ACC112 (cell line): ENCODE data around the gene POMZP3.
A peak's percentile ranks its signal among the peaks of the same experiment; 100 is the strongest.
"Not testable (repeated sequence)": the region's sequence is repeated elsewhere in the genome, so short reads cannot be mapped to it uniquely, and the experiment has no call there.

Experiments used
- H2AFZ ChIP-seq: fragments of 200-600 bp; sonication (generic); one replicate; pipeline ENCODE4 v1.6.0; 2017; ENCODE audit warnings: antibody characterized with exemption, low read length; ENCODE audit not compliant: unreplicated experiment
- H3K27ac ChIP-seq: fragments of 200-600 bp; sonication (generic); 2 replicates; pipeline ENCODE4 v1.5.1; 2014; ENCODE audit warnings: low read depth, mild to moderate bottlenecking, antibody characterized with exemption, low read length, moderate library complexity
- H3K27me3 ChIP-seq: fragments of 200-600 bp; sonication (generic); 2 replicates; pipeline ENCODE4 v1.6.1; 2014; ENCODE audit warnings: mild to moderate bottlenecking, antibody characterized with exemption, low read length, moderate library complexity, mixed read lengths; ENCODE audit not compliant: insufficient read depth
- H3K36me3 ChIP-seq: fragments of 200-600 bp; sonication (generic); 2 replicates; pipeline ENCODE4 v1.6.1; 2016; ENCODE audit warnings: mild to moderate bottlenecking, antibody characterized with exemption, low read length, moderate library complexity, mixed read lengths; ENCODE audit not compliant: insufficient read depth
- H3K4me1 ChIP-seq: fragments of 200-600 bp; sonication (generic); one replicate; pipeline ENCODE4 v1.6.1; 2016; ENCODE audit warnings: low read length, mixed read lengths; ENCODE audit not compliant: insufficient read depth, unreplicated experiment, control insufficient read depth
- H3K4me3 ChIP-seq: fragments of 200-600 bp; sonication (generic); 2 replicates; pipeline ENCODE4 v1.5.1; 2014; ENCODE audit warnings: mild to moderate bottlenecking, low read depth, low read length
- H3K79me2 ChIP-seq: fragments of 200-600 bp; sonication (generic); one replicate; pipeline ENCODE4 v1.6.0; 2016; ENCODE audit warnings: low read length; ENCODE audit not compliant: control insufficient read depth, unreplicated experiment, insufficient read depth

Gene POMZP3

GRCh38 chr7:76609864-76610263 lies 17.2 kb downstream of the POMZP3 start:
- H3K36me3 ChIP-seq, H3K4me3 ChIP-seq, H3K79me2 ChIP-seq, H3K4me1 ChIP-seq, H2AFZ ChIP-seq, H3K27me3 ChIP-seq, H3K27ac ChIP-seq: not testable (repeated sequence)

- not testable (repeated sequence) for H3K36me3 ChIP-seq, H3K79me2 ChIP-seq, H3K27ac ChIP-seq, H3K27me3 ChIP-seq, H3K4me1 ChIP-seq, H2AFZ ChIP-seq, H3K4me3 ChIP-seq
These were observed 18.6 kb downstream of the POMZP3 start for GRCh38 chr7:76608469-76608868.

- H3K4me1 ChIP-seq, H3K27me3 ChIP-seq, H3K79me2 ChIP-seq, H3K4me3 ChIP-seq, H3K36me3 ChIP-seq, H2AFZ ChIP-seq: not testable (repeated sequence)
- peak overlapping the region; percentile 43; the same call in 1 of the 2 replicates for H3K27ac ChIP-seq
These were observed 21.1 kb downstream of the POMZP3 start for GRCh38 chr7:76606027-76606426.

- H3K79me2 ChIP-seq, H3K4me1 ChIP-seq, H3K36me3 ChIP-seq, H3K27me3 ChIP-seq, H2AFZ ChIP-seq, H3K4me3 ChIP-seq: not testable (repeated sequence)
- H3K27ac ChIP-seq, result peak overlapping the region; percentile 52
These were observed 26.4 kb downstream of the POMZP3 start for GRCh38 chr7:76600650-76601049.

- not testable (repeated sequence) for H3K4me1 ChIP-seq, H3K79me2 ChIP-seq, H3K4me3 ChIP-seq, H3K36me3 ChIP-seq, H2AFZ ChIP-seq, H3K27me3 ChIP-seq
- peak overlapping the region; percentile 52 for H3K27ac ChIP-seq
These were observed 27.0 kb downstream of the POMZP3 start for GRCh38 chr7:76600116-76600482.

- H3K79me2 ChIP-seq, H3K27me3 ChIP-seq, H2AFZ ChIP-seq, H3K36me3 ChIP-seq, H3K4me1 ChIP-seq, H3K4me3 ChIP-seq: not testable (repeated sequence)
- H3K27ac ChIP-seq, result peak overlapping the region; percentile 54
These were observed 28.4 kb downstream of the POMZP3 start for GRCh38 chr7:76598590-76599264.

GRCh38 chr7:76597288-76597687 lies 29.8 kb downstream of the POMZP3 start:
- H3K79me2 ChIP-seq, H2AFZ ChIP-seq, H3K36me3 ChIP-seq, H3K4me1 ChIP-seq, H3K4me3 ChIP-seq, H3K27me3 ChIP-seq: not testable (repeated sequence)
- H3K27ac ChIP-seq, result 0 out of 2 replicates have a peak overlapping the region, but pooled peaks have one; percentile 15

GRCh38 chr7:76592694-76593093 lies 34.4 kb downstream of the POMZP3 start:
- H3K36me3 ChIP-seq, H3K4me3 ChIP-seq, H2AFZ ChIP-seq, H3K27me3 ChIP-seq, H3K27ac ChIP-seq, H3K4me1 ChIP-seq: not testable (repeated sequence)
- peaks cover 10% of the 10 kb centered on the region for H3K79me2 ChIP-seq

- Histone ChIP-seq H3K4me1 (peaks cover 10% of the 10 kb centered on the region), H3K79me2 (peaks cover 14% of the 10 kb centered on the region)
- not testable (repeated sequence) for H2AFZ ChIP-seq, H3K27ac ChIP-seq, H3K4me3 ChIP-seq, H3K36me3 ChIP-seq, H3K27me3 ChIP-seq
These were observed 35.3 kb downstream of the POMZP3 start for GRCh38 chr7:76591602-76592304.

- not testable (repeated sequence) for H3K36me3 ChIP-seq, H3K4me3 ChIP-seq, H2AFZ ChIP-seq, H3K27me3 ChIP-seq, H3K27ac ChIP-seq
- peaks cover 21% of the 10 kb centered on the region for H3K79me2 ChIP-seq
- peaks cover 16% of the 10 kb centered on the region for H3K4me1 ChIP-seq
These were observed 36.0 kb downstream of the POMZP3 start for GRCh38 chr7:76591033-76591432.

GRCh38 chr7:76588586-76588985 lies 38.5 kb downstream of the POMZP3 start:
- H3K4me3 ChIP-seq, H3K27me3 ChIP-seq, H2AFZ ChIP-seq, H3K36me3 ChIP-seq: not testable (repeated sequence)
- H3K79me2 ChIP-seq, result peaks cover 29% of the 10 kb centered on the region
- peak overlapping the region; percentile 50; the same call in 1 of the 2 replicates for H3K27ac ChIP-seq
- peaks cover 29% of the 10 kb centered on the region for H3K4me1 ChIP-seq
